Mammary epithelial cell (primary cell): ENCODE data around the gene CDK14.

Experiments
- CTCF ChIP-seq, 2 donors: IDR thresholded peaks in 1 of 2; conservative IDR thresholded peaks in 1 of 2; 2 replicates each; pipeline ENCODE4 v1.5.1; 2011 to 2012; ENCODE audit warnings: inconsistent platforms in 2 of 2, low read length in 2 of 2, mild to moderate bottlenecking in 2 of 2, control low read depth in 1 of 2, low read depth in 1 of 2; ENCODE audit not compliant: insufficient read depth in 1 of 2; ENCODE audit errors: extremely low read depth in 1 of 2
- EZH2 ChIP-seq: IDR thresholded peaks from 2 replicates; pipeline ENCODE4 v1.6.1; 2012; ENCODE audit warnings: low read length, inconsistent platforms, borderline replicate concordance

GRCh38 chr7:91185771-91186170, 589.6 kb downstream of the CDK14 start:
- no peak for TF ChIP-seq CTCF (conservative IDR thresholded peaks at IDR 0.05 in 1 of 2, IDR thresholded peaks at IDR 0.05 in 1 of 2; ENCODE audit: extremely low read depth in 1 of 2, insufficient read depth in 1 of 2, low read depth in 1 of 2, low read length in 2 of 2)
- TF ChIP-seq EZH2: no peak
